ENCODE results near the gene ATP8A1. TPM values are rescaled to one million over a fixed set of nuclear protein-coding genes. Genes with fewer than 3 reads are reported as not detected.
"Not testable (repeated sequence)": the region's sequence is repeated elsewhere in the genome, so short reads cannot be mapped to it uniquely, and the experiment has no call there.

Gene ATP8A1
- total and polyA plus RNA-seq, 2 of the 4 experiments (the other 2 are of a cell fraction) = 0.12 to 0.36 TPM

- DNase-seq; H2BK120ac ChIP-seq (ENCODE audit: low read depth, low read length); H2BK15ac ChIP-seq (ENCODE audit: low read depth, low read length); H3K27ac ChIP-seq (ENCODE audit: insufficient read depth, low read length); POLR2A ChIA-PET (ENCODE audit: unreplicated experiment); H3K9ac ChIP-seq (ENCODE audit: low read depth, low read length); H3K79me1 ChIP-seq (ENCODE audit: low read depth in 1 of 2, low read length in 2 of 2); H3K18ac ChIP-seq (ENCODE audit: low read depth, low read length); H3K56ac ChIP-seq (ENCODE audit: extremely low read depth, insufficient read depth, low read length); H4K20me1 ChIP-seq (ENCODE audit: insufficient read depth, low read length); dilution Hi-C loops (cut with HindIII; ENCODE audit: low sequenced_read_pairs, unreplicated experiment); H4K8ac ChIP-seq (ENCODE audit: low read depth in 2 of 2, low read length in 2 of 2); in situ Hi-C loops (cut with MboI; ENCODE audit: low sequenced_read_pairs); H3K27me3 ChIP-seq (ENCODE audit: control insufficient read depth, insufficient read depth, low read length); H3K4me1 ChIP-seq (ENCODE audit: control insufficient read depth, insufficient read depth, low read length); ATAC-seq (ENCODE audit: low read depth); H3K23ac ChIP-seq (ENCODE audit: low read depth, low read length); BruUV-seq (replicated peaks); H2AK5ac ChIP-seq (ENCODE audit: low read depth, low read length); H2AK9ac ChIP-seq (replicated peaks; ENCODE audit: low read depth, low read length, poor library complexity); H4K5ac ChIP-seq (ENCODE audit: low read depth, low read length); H3K4me2 ChIP-seq (ENCODE audit: low read depth, low read length); H2BK5ac ChIP-seq (ENCODE audit: low read depth, low read length, poor library complexity, severe bottlenecking); H3K4me3 ChIP-seq (ENCODE audit: insufficient read depth, low read depth, low read length); H2BK20ac ChIP-seq (ENCODE audit: low read depth, low read length); H3K9me3 ChIP-seq (ENCODE audit: control insufficient read depth, insufficient read depth, low read length); H4K91ac ChIP-seq (ENCODE audit: insufficient read depth, low read depth, low read length); H3K36me3 ChIP-seq (ENCODE audit: control insufficient read depth, insufficient read depth, low read length); H2AFZ ChIP-seq (replicated peaks; ENCODE audit: low read length, poor library complexity); H3K14ac ChIP-seq (replicated peaks; ENCODE audit: low read depth, low read length); CTCF ChIA-PET; H3K9me1 ChIP-seq (ENCODE audit: insufficient read depth, low read length); H3K4ac ChIP-seq (ENCODE audit: low read depth, low read length): not testable (repeated sequence)
- no CpG with 5 or more reads among the region's 6 CpGs for WGBS, 2 experiments (ENCODE audit: extremely low coverage in 2 of 2, insufficient read length in 1 of 2)
- intact Hi-C loops (cut with micrococcal nuclease) = loop anchor here (10.0 kb wide), 1 partner anchor 71 kb away; no protein-coding TSS in a partner anchor
These were observed 170.7 kb downstream of the ATP8A1 start for GRCh38 chr4:42486156-42486555.

Data from IMR-90 (cell line).